GM23248 (cell line): ENCODE results near the gene LRMDA. TPM values are rescaled to one million over a fixed set of nuclear protein-coding genes. Genes with fewer than 3 reads are reported as not detected.

Experiments
- DNase-seq: peaks from one replicate; pipeline ENCODE4 v3.0.0-alpha.2; 2015
- H2AFZ ChIP-seq: fragments of 200-600 bp; sonication (generic); 2 replicates; pipeline ENCODE4 v1.6.1; 2016; ENCODE audit warnings: antibody characterized with exemption
- H3F3A ChIP-seq: fragments of 200-600 bp; sonication (generic); 2 replicates; pipeline ENCODE4 v1.6.1; 2016; ENCODE audit warnings: mild to moderate bottlenecking, antibody characterized with exemption, mixed run types; ENCODE audit not compliant: insufficient read depth
- H3K27ac ChIP-seq: fragments of 200-600 bp; sonication (generic); 2 replicates; pipeline ENCODE4 v1.5.1; 2016; ENCODE audit warnings: mild to moderate bottlenecking
- H3K27me3 ChIP-seq: fragments of 200-600 bp; sonication (generic); replicated peaks from 2 replicates; pipeline ENCODE4 v1.6.1; 2016; ENCODE audit warnings: mild to moderate bottlenecking; ENCODE audit not compliant: insufficient read depth
- H3K36me3 ChIP-seq: fragments of 200-600 bp; sonication (generic); 2 replicates; pipeline ENCODE4 v1.6.1; 2016; ENCODE audit warnings: low read depth, mild to moderate bottlenecking
- H3K4me1 ChIP-seq: fragments of 200-600 bp; sonication (generic); 2 replicates; pipeline ENCODE4 v1.6.1; 2016; ENCODE audit warnings: mild to moderate bottlenecking; ENCODE audit not compliant: insufficient read depth
- H3K4me2 ChIP-seq: fragments of 200-600 bp; sonication (generic); one replicate; pipeline ENCODE4 v1.6.1; 2016; ENCODE audit warnings: mild to moderate bottlenecking; ENCODE audit not compliant: unreplicated experiment
- H3K4me3 ChIP-seq: fragments of 200-600 bp; sonication (generic); 2 replicates; pipeline ENCODE4 v1.5.1; 2016; ENCODE audit warnings: mild to moderate bottlenecking
- H3K79me2 ChIP-seq: fragments of 200-600 bp; sonication (generic); 2 replicates; pipeline ENCODE4 v1.6.1; 2016; ENCODE audit warnings: mild to moderate bottlenecking; ENCODE audit not compliant: insufficient read depth
- H3K9ac ChIP-seq: fragments of 200-600 bp; sonication (generic); 2 replicates; pipeline ENCODE4 v1.6.1; 2016; ENCODE audit warnings: mild to moderate bottlenecking
- H3K9me2 ChIP-seq: fragments of 200-600 bp; sonication (generic); 2 replicates; pipeline ENCODE4 v1.6.1; 2016; ENCODE audit warnings: mixed run types, mild to moderate bottlenecking, moderate library complexity; ENCODE audit not compliant: insufficient read depth
- H3K9me3 ChIP-seq: fragments of 200-600 bp; sonication (generic); one replicate; pipeline ENCODE4 v1.6.1; 2017; ENCODE audit warnings: low read depth
- H4K20me1 ChIP-seq: fragments of 200-600 bp; sonication (generic); 2 replicates; pipeline ENCODE4 v1.6.0; 2016; ENCODE audit not compliant: insufficient read depth
- EZH2 ChIP-seq: fragments of 200-600 bp; sonication (generic); IDR thresholded peaks from 2 replicates; pipeline ENCODE4 v1.6.1; 2018; ENCODE audit warnings: antibody characterized with exemption, mild to moderate bottlenecking; ENCODE audit not compliant: insufficient read depth, poor library complexity, severe bottlenecking
- EZH2phosphoT487 ChIP-seq: fragments of 200-600 bp; sonication (generic); IDR thresholded peaks from 2 replicates; pipeline ENCODE4 v1.6.1; 2018; ENCODE audit warnings: antibody characterized with exemption, moderate library complexity, mild to moderate bottlenecking, low read depth; ENCODE audit not compliant: insufficient read depth
- WGBS, 2 experiments: methylation state at CpG; one replicate each; pipeline ENCODE4 v1.1.6; 2015 to 2017; ENCODE audit warnings: low lambda C conversion rate in 2 of 2, low coverage in 1 of 2; ENCODE audit errors: missing lambda C conversion rate in 2 of 2; 5-methylcytosine and 5-hydroxymethylcytosine counted together
- in situ Hi-C: fragments of 300-500 bp; cut with MboI; formaldehyde crosslinking; loops from 2 replicates; pipeline ENCODE4 v1.15.0; 2020
- polyA plus RNA-seq: library from polyadenylated mRNA; unstranded; fragments of >200 nt; fragmentation: Nextera tagmentation; extraction: Ambion mirVana; gene quantifications from 2 replicates; pipeline ENCODE4 v1.2.1, GENCODE V29; 2016
- total RNA-seq: library from RNA; depleted of rRNA; stranded (reverse); fragments of >200 nt; shearing (Covaris generic); gene quantifications from 2 replicates; pipeline ENCODE4 v1.2.3, GENCODE V29; 2014

LRMDA gene
- total and polyA plus RNA-seq, 2 experiments from 2014 or later, result 2.6 TPM; not detected in 1

DNA sequence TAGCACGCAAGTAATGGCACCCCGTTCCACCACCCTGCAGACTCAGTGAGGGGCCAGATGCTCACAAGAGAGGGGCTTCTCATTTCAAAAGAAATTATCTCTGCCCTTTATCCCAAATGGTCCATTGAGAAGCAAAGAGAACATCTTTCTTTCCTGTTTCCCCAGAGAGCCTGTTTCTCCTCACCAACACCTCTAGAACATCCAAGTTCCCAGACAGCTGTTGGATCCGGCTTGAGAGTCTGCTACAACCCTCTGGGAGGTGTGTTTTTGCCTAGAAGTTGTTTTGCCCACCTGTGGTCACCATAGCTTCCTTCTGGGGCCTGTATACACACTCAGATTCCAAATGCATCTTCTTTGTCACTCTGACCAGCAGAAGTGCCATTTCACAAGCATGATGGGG, 637.4 kb downstream of the LRMDA start:
- H3K9me2 ChIP-seq, result no peaks in the 10 kb centered on the region
- no peaks in the 10 kb centered on the region for H3F3A ChIP-seq
- no peak overlapping the region for H3K9ac ChIP-seq
- no peak overlapping the region for H3K27ac ChIP-seq
- WGBS, 2 experiments, result 66 to 70% methylated on average over 3 of the region's 3 CpGs
- H3K27me3 ChIP-seq, result no peaks in the 10 kb centered on the region
- no peak overlapping the region for H3K4me2 ChIP-seq
- H2AFZ ChIP-seq, result no peak overlapping the region
- no peaks in the 10 kb centered on the region for H3K36me3 ChIP-seq
- H3K4me3 ChIP-seq, result no peak overlapping the region
- no peaks in the 10 kb centered on the region for H3K4me1 ChIP-seq
- no peaks in the 10 kb centered on the region for H3K9me3 ChIP-seq
- no peaks in the 10 kb centered on the region for H3K79me2 ChIP-seq
- DNase-seq, result no peak
- TF ChIP-seq EZH2phosphoT487, result no peak
- TF ChIP-seq EZH2, result no peak
- no peaks in the 10 kb centered on the region for H4K20me1 ChIP-seq
- in situ Hi-C loops, result no loop called here

DNA sequence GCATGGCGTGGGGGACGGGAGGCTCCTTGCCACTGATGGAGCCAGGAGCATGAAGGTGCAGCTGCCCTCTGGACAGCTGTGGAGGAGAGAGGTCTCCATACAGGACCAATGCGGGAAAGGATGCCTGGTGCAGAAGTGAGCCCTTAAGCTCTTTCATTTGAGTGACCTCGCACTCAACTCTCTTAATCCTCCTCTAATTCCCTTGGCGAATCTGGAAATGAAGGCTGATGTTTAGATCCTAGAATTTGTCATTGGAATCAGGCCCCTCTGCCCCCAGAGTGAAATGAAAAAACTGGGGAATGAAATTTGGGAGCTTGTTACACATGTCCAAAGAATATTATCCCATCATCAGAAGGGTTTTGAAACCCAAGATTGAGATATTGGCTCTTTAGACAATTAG, 639.5 kb downstream of the LRMDA start:
- H3K4me3 ChIP-seq, result no peak overlapping the region
- no peak for TF ChIP-seq EZH2
- TF ChIP-seq EZH2phosphoT487, result no peak
- H3K27ac ChIP-seq, result no peak overlapping the region
- no peaks in the 10 kb centered on the region for H3K79me2 ChIP-seq
- no peaks in the 10 kb centered on the region for H4K20me1 ChIP-seq
- H3K9me3 ChIP-seq, result no peaks in the 10 kb centered on the region
- no peaks in the 10 kb centered on the region for H3F3A ChIP-seq
- 70 to 82% methylated on average over 5 of the region's 5 CpGs for WGBS, 2 experiments
- no peaks in the 10 kb centered on the region for H3K27me3 ChIP-seq
- no peaks in the 10 kb centered on the region for H3K4me1 ChIP-seq
- H3K4me2 ChIP-seq, result no peak overlapping the region
- H2AFZ ChIP-seq, result no peak overlapping the region
- H3K9me2 ChIP-seq, result no peaks in the 10 kb centered on the region
- no peaks in the 10 kb centered on the region for H3K36me3 ChIP-seq
- in situ Hi-C loops, result no loop called here
- H3K9ac ChIP-seq, result no peak overlapping the region
- no peak for DNase-seq

DNA sequence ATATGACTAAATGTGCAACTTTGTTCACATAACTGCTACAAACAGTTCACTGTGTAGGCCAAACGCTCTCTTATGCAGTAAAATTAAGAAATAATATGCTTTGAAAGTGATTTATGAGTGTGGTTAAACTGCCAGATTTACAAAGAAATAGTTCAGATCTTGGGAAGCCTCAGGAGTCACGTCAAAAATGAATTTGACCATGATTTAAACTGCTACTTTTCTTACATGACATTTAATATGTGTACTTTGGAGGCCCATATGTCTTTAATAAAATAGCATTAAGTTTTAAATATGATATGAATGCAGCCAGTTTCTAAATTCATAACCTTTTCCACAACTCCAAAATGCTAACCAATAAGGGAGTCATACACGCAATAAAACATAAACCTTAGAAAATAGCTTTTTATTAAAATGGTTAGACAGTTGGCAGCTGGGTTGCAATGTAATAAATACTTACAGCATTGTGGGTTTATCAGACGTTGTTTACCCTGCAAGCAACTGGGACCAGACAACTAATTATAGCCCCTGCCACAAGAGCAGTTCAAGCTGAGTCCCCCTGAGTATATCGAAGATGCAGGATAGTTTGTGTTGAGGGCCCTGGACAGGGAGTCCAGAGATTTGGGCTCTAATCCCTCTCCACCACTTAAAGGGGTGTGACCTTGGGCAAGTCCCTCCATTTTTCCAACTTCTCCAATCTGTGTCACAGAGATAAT, 640.4 kb downstream of the LRMDA start:
- H3K79me2 ChIP-seq, result no peaks in the 10 kb centered on the region
- no peak overlapping the region for H3K4me3 ChIP-seq
- TF ChIP-seq EZH2, result no peak
- TF ChIP-seq EZH2phosphoT487, result no peak
- H4K20me1 ChIP-seq, result no peaks in the 10 kb centered on the region
- WGBS, 2 experiments, result 33 to 42% methylated on average over 5 of the region's 5 CpGs
- no peaks in the 10 kb centered on the region for H3K36me3 ChIP-seq
- H3K4me2 ChIP-seq, result no peak overlapping the region
- no peak overlapping the region for H2AFZ ChIP-seq
- in situ Hi-C loops, result no loop called here
- DNase-seq, result no peak
- H3K9me3 ChIP-seq, result no peaks in the 10 kb centered on the region
- H3F3A ChIP-seq, result no peaks in the 10 kb centered on the region
- H3K9me2 ChIP-seq, result no peaks in the 10 kb centered on the region
- H3K9ac ChIP-seq, result no peak overlapping the region
- H3K4me1 ChIP-seq, result no peaks in the 10 kb centered on the region
- H3K27me3 ChIP-seq, result no peaks in the 10 kb centered on the region
- no peak overlapping the region for H3K27ac ChIP-seq

DNA sequence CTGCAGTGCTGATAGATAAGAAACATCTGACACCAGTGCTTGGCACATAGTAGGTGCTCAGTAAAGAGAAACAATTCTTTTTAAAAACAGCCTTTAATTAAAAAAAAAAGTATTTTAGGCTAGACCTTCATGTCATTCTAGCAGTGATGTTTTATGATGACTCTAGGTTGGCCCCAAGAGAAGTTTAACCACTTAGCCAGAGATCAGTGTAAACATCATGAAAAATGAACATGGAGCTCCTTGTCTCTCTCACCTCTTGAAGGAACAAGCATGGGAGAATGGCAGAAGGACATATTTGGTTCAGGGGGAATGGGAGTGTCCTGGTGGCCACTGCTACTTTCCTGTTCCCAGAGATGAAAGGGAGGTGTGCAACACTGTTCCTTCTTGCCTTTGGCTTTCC, 641.0 kb downstream of the LRMDA start:
- H3K79me2 ChIP-seq, result no peaks in the 10 kb centered on the region
- no peaks in the 10 kb centered on the region for H3K36me3 ChIP-seq
- in situ Hi-C loops, result no loop called here
- no peak overlapping the region for H3K9ac ChIP-seq
- TF ChIP-seq EZH2phosphoT487 (no peak), EZH2 (no peak)
- H3K27ac ChIP-seq, result no peak overlapping the region
- DNase-seq, result no peak
- H3K9me2 ChIP-seq, result no peaks in the 10 kb centered on the region
- H2AFZ ChIP-seq, result no peak overlapping the region
- H3K9me3 ChIP-seq, result no peaks in the 10 kb centered on the region
- H3K4me3 ChIP-seq, result no peak overlapping the region
- no peaks in the 10 kb centered on the region for H3F3A ChIP-seq
- no peaks in the 10 kb centered on the region for H4K20me1 ChIP-seq
- H3K27me3 ChIP-seq, result no peaks in the 10 kb centered on the region
- H3K4me2 ChIP-seq, result no peak overlapping the region
- no peaks in the 10 kb centered on the region for H3K4me1 ChIP-seq

DNA sequence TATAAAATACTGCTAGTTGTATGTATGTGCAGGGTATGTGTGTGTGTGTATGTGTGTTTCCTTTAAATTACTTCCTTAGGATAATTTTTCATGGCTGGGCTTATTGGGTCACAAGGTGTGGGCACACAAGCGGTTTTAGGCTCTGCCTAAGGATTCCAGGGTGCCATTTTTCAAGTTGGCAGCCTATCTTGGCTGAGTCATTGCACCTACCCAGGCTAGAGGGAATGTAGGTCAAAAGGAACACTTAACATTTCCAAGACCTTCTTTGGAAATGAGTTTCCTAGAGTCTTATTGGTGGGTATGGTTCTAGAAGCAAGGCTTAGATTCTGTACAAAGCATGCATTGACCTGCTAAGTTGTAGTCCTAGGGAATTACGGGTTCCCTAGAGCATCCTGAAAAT, 642.1 kb downstream of the LRMDA start:
- no peak overlapping the region for H3K9ac ChIP-seq
- no peaks in the 10 kb centered on the region for H3K27me3 ChIP-seq
- H2AFZ ChIP-seq, result no peak overlapping the region
- no peaks in the 10 kb centered on the region for H4K20me1 ChIP-seq
- no peak for DNase-seq
- no peaks in the 10 kb centered on the region for H3K9me2 ChIP-seq
- WGBS, 2 experiments, result 82 to 89% methylated on average over 2 of the region's 2 CpGs
- H3K4me3 ChIP-seq, result no peak overlapping the region
- no peak for TF ChIP-seq EZH2phosphoT487
- no peak for TF ChIP-seq EZH2
- in situ Hi-C loops, result no loop called here
- H3K79me2 ChIP-seq, result no peaks in the 10 kb centered on the region
- no peak overlapping the region for H3K27ac ChIP-seq
- H3K4me2 ChIP-seq, result no peak overlapping the region
- no peaks in the 10 kb centered on the region for H3K4me1 ChIP-seq
- no peaks in the 10 kb centered on the region for H3K9me3 ChIP-seq
- no peaks in the 10 kb centered on the region for H3F3A ChIP-seq
- H3K36me3 ChIP-seq, result no peaks in the 10 kb centered on the region
